ENCODE measurements around the gene MBD2.

DNA sequence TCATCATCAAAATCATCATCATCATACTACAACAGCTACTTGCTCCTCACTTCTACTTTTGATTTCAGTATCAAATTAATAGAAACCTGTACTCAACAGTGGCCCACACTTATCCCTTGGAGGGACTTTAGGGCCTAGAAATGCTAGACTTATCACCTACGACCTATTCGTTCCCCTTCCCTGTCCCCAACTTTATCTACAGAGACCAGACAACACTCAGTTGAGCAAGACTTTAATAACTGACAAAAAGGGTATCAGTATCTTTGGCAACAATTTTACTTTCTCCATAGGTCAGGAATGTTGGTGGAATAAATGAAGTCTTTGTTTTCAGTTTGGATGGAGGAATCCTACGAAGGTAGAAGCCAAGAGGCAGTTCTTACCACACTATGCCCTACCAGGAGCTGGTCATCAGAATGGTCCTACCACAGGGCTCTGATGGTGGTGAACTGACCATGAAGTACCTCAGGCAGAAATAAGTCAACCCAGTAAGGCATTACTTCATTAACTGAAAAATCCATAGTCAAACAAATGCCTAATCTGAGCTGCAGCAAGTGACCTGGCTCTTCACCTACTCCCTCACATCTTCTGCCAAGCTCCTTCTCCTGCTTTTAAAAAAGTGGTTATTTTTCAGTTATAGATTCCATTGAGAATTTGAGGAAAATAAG is 26.6 kb downstream of the MBD2 start:
- TF ChIP-seq SCRT1 (tag by site-specific recombination; IDR thresholded peaks at IDR 0.05; ENCODE audit: borderline replicate concordance) (no peak), ZNF624 (tag by site-specific recombination; IDR thresholded peaks at IDR 0.05) (no peak), SALL2 (tag by site-specific recombination; IDR thresholded peaks at IDR 0.05; ENCODE audit: borderline replicate concordance) (no peak), ZNF558 (tag by site-specific recombination; IDR thresholded peaks at IDR 0.05) (no peak)
- TF ChIP-seq, protein P1, sequence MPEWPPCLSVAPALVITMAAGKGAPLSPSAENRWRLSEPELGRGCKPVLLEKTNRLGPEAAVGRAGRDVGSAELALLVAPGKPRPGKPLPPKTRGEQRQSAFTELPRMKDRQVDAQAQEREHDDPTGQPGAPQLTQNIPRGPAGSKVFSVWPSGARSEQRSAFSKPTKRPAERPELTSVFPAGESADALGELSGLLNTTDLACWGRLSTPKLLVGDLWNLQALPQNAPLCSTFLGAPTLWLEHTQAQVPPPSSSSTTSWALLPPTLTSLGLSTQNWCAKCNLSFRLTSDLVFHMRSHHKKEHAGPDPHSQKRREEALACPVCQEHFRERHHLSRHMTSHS (tag by site-specific recombination; IDR thresholded peaks at IDR 0.05): no peak

All from HEK293 (cell line).